ENCODE data around the gene EDNRB. TPM values are rescaled to one million over a fixed set of nuclear protein-coding genes. Genes with fewer than 3 reads are reported as not detected.

EDNRB gene
- polyA plus RNA-seq, 3 donors, result 0.08 to 0.53 (median 0.37) TPM

GRCh38 chr13:77911751-77912150, 6.9 kb downstream of the EDNRB start:
- Histone ChIP-seq H3K4me2 (replicated peaks; ENCODE audit: extremely low read depth, low read length, poor library complexity, severe bottlenecking) (no peak overlapping the region), H3K9ac (ENCODE audit: insufficient read depth, low read length, poor library complexity, severe bottlenecking) (no peak overlapping the region), H3K36me3 (replicated peaks in 1 of 2; ENCODE audit: control insufficient read depth in 1 of 2, insufficient read depth in 2 of 2, low read length in 2 of 2) (no peaks in the 10 kb centered on the region), H3K4me1 (ENCODE audit: control insufficient read depth in 1 of 2, insufficient read depth in 2 of 2, low read length in 2 of 2) (no peaks in the 10 kb centered on the region), H3K27me3 (ENCODE audit: control insufficient read depth in 2 of 2, insufficient read depth in 2 of 2, low read length in 2 of 2) (no peaks in the 10 kb centered on the region), H3K9me3 (replicated peaks in 1 of 2; ENCODE audit: control insufficient read depth in 1 of 2, insufficient read depth in 1 of 2, low read length in 2 of 2) (no peaks in the 10 kb centered on the region), H3K27ac (ENCODE audit: low read depth in 1 of 2, low read length in 2 of 2) (no peak overlapping the region), H3K79me2 (ENCODE audit: insufficient read depth, low read length) (no peaks in the 10 kb centered on the region), H2AFZ (ENCODE audit: insufficient read depth, low read depth, low read length, poor library complexity, severe bottlenecking) (no peak overlapping the region), H3K4me3 (replicated peaks in 1 of 3; ENCODE audit: low read depth in 2 of 3, low read length in 3 of 3) (no peak overlapping the region), H4K20me1 (ENCODE audit: insufficient read depth, low read length) (no peaks in the 10 kb centered on the region)
- Mint-ChIP-seq H3K9me3 (no peaks in the 10 kb centered on the region), H3K4me1 (no peaks in the 10 kb centered on the region), H3K4me3 (no peak overlapping the region), H3K36me3 (no peaks in the 10 kb centered on the region), H3K27ac (peak overlapping the region in 1 of 7 donors; percentile 18), H3K27me3 (ENCODE audit: low read depth in 3 of 3) (peaks cover 0 to 2% (median 0%) of the 10 kb centered on the region in 3 donors)
- DNase-seq, result no peak
- no CpG with 5 or more reads among the region's 1 CpG for WGBS (ENCODE audit: insufficient coverage)
- intact Hi-C loops (cut with micrococcal nuclease), result no loop called here
- no peak for TF ChIP-seq CTCF (IDR thresholded peaks at IDR 0.05)

DNA sequence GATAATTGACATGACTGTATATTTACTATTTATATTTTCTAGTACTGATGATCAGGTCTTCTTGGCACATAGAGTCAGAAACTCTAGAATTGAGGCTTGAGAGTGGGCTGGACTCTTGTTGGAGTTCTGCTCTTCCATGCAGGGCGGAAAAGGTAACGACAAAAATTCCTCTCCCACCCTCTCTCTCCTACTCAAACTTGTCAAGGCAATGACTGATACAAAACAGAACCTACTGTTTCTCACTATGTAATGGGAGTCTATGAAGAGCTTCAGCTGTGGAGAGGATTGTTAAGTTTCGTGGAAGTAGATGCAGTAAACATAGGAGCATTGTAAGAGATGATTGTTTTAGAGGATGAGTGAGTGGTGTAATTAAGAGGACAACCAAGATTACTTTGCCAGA, 8.8 kb downstream of the EDNRB start:
- intact Hi-C loops (cut with micrococcal nuclease), result no loop called here
- Histone ChIP-seq H2AFZ (ENCODE audit: insufficient read depth, low read depth, low read length, poor library complexity, severe bottlenecking) (no peak overlapping the region), H3K27ac (ENCODE audit: low read depth in 1 of 2, low read length in 2 of 2) (no peak overlapping the region), H3K36me3 (replicated peaks in 1 of 2; ENCODE audit: control insufficient read depth in 1 of 2, insufficient read depth in 2 of 2, low read length in 2 of 2) (no peaks in the 10 kb centered on the region), H3K9me3 (replicated peaks in 1 of 2; ENCODE audit: control insufficient read depth in 1 of 2, insufficient read depth in 1 of 2, low read length in 2 of 2) (no peaks in the 10 kb centered on the region), H3K27me3 (ENCODE audit: control insufficient read depth in 2 of 2, insufficient read depth in 2 of 2, low read length in 2 of 2) (no peaks in the 10 kb centered on the region), H3K4me3 (replicated peaks in 1 of 3; ENCODE audit: low read depth in 2 of 3, low read length in 3 of 3) (no peak overlapping the region), H3K9ac (ENCODE audit: insufficient read depth, low read length, poor library complexity, severe bottlenecking) (no peak overlapping the region), H4K20me1 (ENCODE audit: insufficient read depth, low read length) (no peaks in the 10 kb centered on the region), H3K79me2 (ENCODE audit: insufficient read depth, low read length) (no peaks in the 10 kb centered on the region), H3K4me2 (replicated peaks; ENCODE audit: extremely low read depth, low read length, poor library complexity, severe bottlenecking) (no peak overlapping the region), H3K4me1 (ENCODE audit: control insufficient read depth in 1 of 2, insufficient read depth in 2 of 2, low read length in 2 of 2) (no peaks in the 10 kb centered on the region)
- no peak for DNase-seq
- no peak for TF ChIP-seq CTCF (IDR thresholded peaks at IDR 0.05)
- Mint-ChIP-seq H3K36me3 (no peaks in the 10 kb centered on the region), H3K4me3 (no peak overlapping the region), H3K4me1 (no peaks in the 10 kb centered on the region), H3K9me3 (peaks cover 0 to 5% (median 0%) of the 10 kb centered on the region in 7 donors), H3K27me3 (ENCODE audit: low read depth in 3 of 3) (peaks cover 0 to 1% (median 0%) of the 10 kb centered on the region in 3 donors), H3K27ac (no peak overlapping the region)
- 88% methylated on average over 1 of the region's 3 CpGs for WGBS (ENCODE audit: insufficient coverage)
